ENCODE measurements around the gene CPPED1.

The CPPED1 gene

DNA sequence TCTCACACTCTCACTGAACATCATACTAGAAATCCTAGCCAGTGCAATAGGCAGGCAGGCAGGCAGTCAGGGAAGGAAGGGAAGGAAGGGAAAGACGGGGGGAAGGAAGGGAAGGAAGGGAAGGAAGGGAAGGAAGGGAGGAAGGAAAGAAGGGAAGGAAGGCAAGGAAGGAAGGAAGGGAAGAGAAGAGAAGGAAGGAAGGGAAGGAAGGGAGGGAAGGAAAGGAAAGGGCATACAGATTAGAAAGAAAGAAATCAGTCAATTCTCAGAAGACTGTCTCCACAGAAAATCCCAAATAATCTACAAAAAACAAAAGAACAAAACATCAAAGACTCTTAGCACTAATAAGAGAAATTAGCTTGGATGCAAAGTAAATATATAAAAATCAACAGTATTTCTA is 93.9 kb downstream of the CPPED1 start:
- H3K4me3 ChIP-seq (ENCODE audit: insufficient read length, low read depth) = no peak overlapping the region

DNA sequence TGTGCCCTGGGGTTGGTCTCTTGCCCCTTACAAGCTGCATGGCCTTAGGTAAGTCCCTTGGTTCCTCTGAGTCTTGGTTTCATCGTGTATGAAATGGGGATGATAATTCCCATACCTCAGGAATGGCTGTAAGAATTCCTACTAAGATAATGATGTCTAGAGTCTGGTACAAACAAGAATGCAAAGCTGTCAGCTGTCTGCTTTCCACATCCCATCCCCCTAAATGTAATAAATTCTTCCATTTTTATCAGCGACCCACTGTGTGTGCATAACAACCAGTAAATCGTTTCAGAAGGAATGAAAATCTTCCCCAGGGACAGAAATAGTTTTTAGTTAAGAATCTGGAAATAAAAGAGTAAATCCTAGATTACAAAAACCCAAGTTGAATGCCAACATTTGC is 95.4 kb downstream of the CPPED1 start:
- Histone ChIP-seq H3K36me3 (ENCODE audit: insufficient read depth, insufficient read length, low read length) (peaks cover 8% of the 10 kb centered on the region), H3K4me1 (ENCODE audit: insufficient read depth, insufficient read length) (no peaks in the 10 kb centered on the region), H3K27me3 (ENCODE audit: insufficient read depth, insufficient read length) (no peaks in the 10 kb centered on the region), H3K9ac (ENCODE audit: insufficient read length, low read depth) (no peak overlapping the region), H3K9me3 (ENCODE audit: insufficient read depth, low read length) (no peaks in the 10 kb centered on the region), H3K4me3 (ENCODE audit: insufficient read length, low read depth) (no peak overlapping the region)
- TF ChIP-seq ZNF274 (IDR thresholded peaks at IDR 0.05; ENCODE audit: low read depth, low read length) = no peak
- TF ChIP-seq SUZ12 (IDR thresholded peaks at IDR 0.05; ENCODE audit: extremely low read depth, insufficient read depth, insufficient read length) = no peak
- TF ChIP-seq YY1 (IDR thresholded peaks at IDR 0.05; ENCODE audit: insufficient read depth, insufficient read length) = no peak
- no peak for DNase-seq (ENCODE audit: low read depth, low spot score)

More for the DNA sequence above, 93.9 kb downstream of the CPPED1 start:
- H3K36me3 ChIP-seq (ENCODE audit: insufficient read depth, insufficient read length, low read length) = peaks cover under 1% of the 10 kb centered on the region
- DNase-seq (ENCODE audit: low read depth, low spot score) = no peak
- TF ChIP-seq ZNF274 (IDR thresholded peaks at IDR 0.05; ENCODE audit: low read depth, low read length) (no peak), YY1 (IDR thresholded peaks at IDR 0.05; ENCODE audit: insufficient read depth, insufficient read length) (no peak), SUZ12 (IDR thresholded peaks at IDR 0.05; ENCODE audit: extremely low read depth, insufficient read depth, insufficient read length) (no peak)
- H3K4me1 ChIP-seq (ENCODE audit: insufficient read depth, insufficient read length) = no peaks in the 10 kb centered on the region
- no peaks in the 10 kb centered on the region for H3K27me3 ChIP-seq (ENCODE audit: insufficient read depth, insufficient read length)
- H3K9ac ChIP-seq (ENCODE audit: insufficient read length, low read depth) = no peak overlapping the region
- H3K9me3 ChIP-seq (ENCODE audit: insufficient read depth, low read length) = peaks cover 7% of the 10 kb centered on the region; the same call in 1 of the 2 replicates

DNA sequence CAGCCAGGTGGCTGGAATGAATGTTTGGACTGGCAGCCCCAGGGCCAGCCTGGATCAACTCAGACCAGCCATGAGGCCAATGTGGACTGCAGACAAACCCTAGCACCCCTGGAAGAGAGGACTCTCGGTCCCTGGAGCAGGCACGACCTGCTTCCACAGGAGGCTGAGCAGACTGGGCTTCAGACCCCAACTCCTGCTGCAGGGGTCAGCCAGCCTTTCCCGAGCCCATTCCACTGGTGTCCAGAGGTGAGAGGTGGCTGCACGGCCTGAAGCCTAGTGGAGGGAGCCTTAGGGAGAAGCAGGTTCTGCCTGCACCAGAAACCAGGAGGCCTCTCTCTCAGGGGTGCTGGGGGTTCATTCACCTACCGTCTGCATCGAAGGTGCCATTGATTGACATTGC is 97.1 kb downstream of the CPPED1 start:
- peaks cover 11% of the 10 kb centered on the region for H3K36me3 ChIP-seq (ENCODE audit: insufficient read depth, insufficient read length, low read length)
- no peaks in the 10 kb centered on the region for H3K9me3 ChIP-seq (ENCODE audit: insufficient read depth, low read length)
- no peaks in the 10 kb centered on the region for H3K27me3 ChIP-seq (ENCODE audit: insufficient read depth, insufficient read length)
- H3K4me1 ChIP-seq (ENCODE audit: insufficient read depth, insufficient read length) = no peaks in the 10 kb centered on the region
- no peak overlapping the region for H3K4me3 ChIP-seq (ENCODE audit: insufficient read length, low read depth)
- TF ChIP-seq YY1 (IDR thresholded peaks at IDR 0.05; ENCODE audit: insufficient read depth, insufficient read length) (no peak), SUZ12 (IDR thresholded peaks at IDR 0.05; ENCODE audit: extremely low read depth, insufficient read depth, insufficient read length) (no peak), ZNF274 (IDR thresholded peaks at IDR 0.05; ENCODE audit: low read depth, low read length) (no peak)
- DNase-seq (ENCODE audit: low read depth, low spot score) = no peak
- H3K9ac ChIP-seq (ENCODE audit: insufficient read length, low read depth) = no peak overlapping the region

DNA sequence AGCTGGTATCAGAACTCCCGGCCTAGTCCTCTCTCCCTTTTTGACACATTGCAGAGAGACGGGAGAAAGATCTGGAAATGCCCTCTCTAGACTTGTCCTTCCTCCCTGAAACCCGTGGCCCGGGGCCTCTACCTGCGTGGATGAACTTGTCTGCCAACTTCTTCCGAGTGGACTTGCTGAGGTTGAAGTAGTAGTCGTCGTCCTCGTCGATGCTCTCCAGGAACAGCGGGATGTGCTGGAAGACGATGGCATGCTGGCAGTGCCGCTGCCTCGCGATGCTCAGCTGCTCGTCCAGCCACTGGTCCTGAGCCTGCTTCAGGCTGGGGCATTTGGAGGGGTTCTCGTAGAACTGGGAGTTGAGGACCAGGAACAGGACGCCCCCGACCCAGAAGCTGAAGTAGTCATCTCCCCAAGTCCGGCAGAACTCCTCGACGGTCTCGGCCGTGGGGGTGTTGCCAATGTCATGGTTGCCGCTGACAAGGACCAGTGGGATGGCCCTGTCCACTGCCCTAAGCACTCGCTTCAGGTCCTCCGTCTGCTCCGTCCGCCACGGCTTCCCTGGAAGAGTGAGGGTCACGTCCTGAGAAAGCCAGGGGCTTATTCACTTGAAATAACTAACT is 99.1 kb downstream of the CPPED1 start:
- Histone ChIP-seq H3K27me3 (ENCODE audit: insufficient read depth, insufficient read length) (no peaks in the 10 kb centered on the region), H3K36me3 (ENCODE audit: insufficient read depth, insufficient read length, low read length) (peaks cover 14% of the 10 kb centered on the region), H3K9me3 (ENCODE audit: insufficient read depth, low read length) (no peaks in the 10 kb centered on the region), H3K4me1 (ENCODE audit: insufficient read depth, insufficient read length) (no peaks in the 10 kb centered on the region), H3K4me3 (ENCODE audit: insufficient read length, low read depth) (no peak overlapping the region), H3K9ac (ENCODE audit: insufficient read length, low read depth) (no peak overlapping the region)
- TF ChIP-seq ZNF274 (IDR thresholded peaks at IDR 0.05; ENCODE audit: low read depth, low read length) (no peak), YY1 (IDR thresholded peaks at IDR 0.05; ENCODE audit: insufficient read depth, insufficient read length) (no peak)
- DNase-seq (ENCODE audit: low read depth, low spot score) = no peak

DNA sequence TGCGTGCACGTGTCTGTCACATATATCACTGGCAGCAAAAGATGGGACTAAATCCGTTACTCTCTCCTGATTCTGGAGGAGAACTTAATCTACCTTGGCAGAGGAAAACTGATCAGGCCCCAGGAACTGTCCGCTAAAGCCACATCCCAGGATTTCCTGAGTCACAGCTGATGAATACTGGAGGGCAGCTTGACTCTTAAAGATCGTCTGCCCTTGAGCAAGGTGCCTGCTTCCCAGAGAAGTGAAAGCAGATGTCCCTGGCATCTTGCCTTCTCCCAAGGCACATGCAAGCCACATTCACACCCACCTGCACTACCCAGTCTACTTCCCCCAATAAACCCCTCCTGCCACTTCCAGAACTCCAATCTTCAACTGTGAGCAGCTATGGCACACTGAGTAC is 99.8 kb downstream of the CPPED1 start:
- no peak for TF ChIP-seq SUZ12 (IDR thresholded peaks at IDR 0.05; ENCODE audit: extremely low read depth, insufficient read depth, insufficient read length)
- no peak for TF ChIP-seq ZNF274 (IDR thresholded peaks at IDR 0.05; ENCODE audit: low read depth, low read length)
- TF ChIP-seq YY1 (IDR thresholded peaks at IDR 0.05; ENCODE audit: insufficient read depth, insufficient read length) = no peak
- Histone ChIP-seq H3K9ac (ENCODE audit: insufficient read length, low read depth) (no peak overlapping the region), H3K27me3 (ENCODE audit: insufficient read depth, insufficient read length) (no peaks in the 10 kb centered on the region), H3K4me1 (ENCODE audit: insufficient read depth, insufficient read length) (no peaks in the 10 kb centered on the region), H3K4me3 (ENCODE audit: insufficient read length, low read depth) (no peak overlapping the region), H3K36me3 (ENCODE audit: insufficient read depth, insufficient read length, low read length) (peaks cover 14% of the 10 kb centered on the region), H3K9me3 (ENCODE audit: insufficient read depth, low read length) (no peaks in the 10 kb centered on the region)
- no peak for DNase-seq (ENCODE audit: low read depth, low spot score)

DNA sequence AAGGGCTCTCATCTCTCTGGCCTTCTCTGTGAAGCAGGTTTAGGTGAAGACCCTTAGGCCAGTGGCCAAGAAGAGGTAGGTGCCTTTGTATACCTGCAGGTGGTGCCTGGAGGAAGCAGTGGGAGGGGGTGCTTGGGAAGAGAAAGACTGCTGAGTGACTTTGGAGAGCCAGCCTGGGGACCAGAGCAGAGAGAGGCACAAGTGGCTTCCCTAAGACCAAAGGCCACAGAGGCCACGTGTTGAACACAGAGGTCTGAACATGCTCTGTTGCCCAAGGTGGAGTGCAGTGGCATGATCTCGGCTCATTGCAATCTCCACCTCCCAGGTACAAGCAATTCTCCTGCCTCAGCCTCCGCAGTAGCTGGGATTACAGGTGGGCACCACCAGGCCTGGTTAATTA is 103.5 kb downstream of the CPPED1 start:
- H3K27me3 ChIP-seq (ENCODE audit: insufficient read depth, insufficient read length) = no peaks in the 10 kb centered on the region
- peaks cover 14% of the 10 kb centered on the region for H3K36me3 ChIP-seq (ENCODE audit: insufficient read depth, insufficient read length, low read length)
- H3K9me3 ChIP-seq (ENCODE audit: insufficient read depth, low read length) = no peaks in the 10 kb centered on the region
- TF ChIP-seq ZNF274 (IDR thresholded peaks at IDR 0.05; ENCODE audit: low read depth, low read length) (no peak), YY1 (IDR thresholded peaks at IDR 0.05; ENCODE audit: insufficient read depth, insufficient read length) (no peak), SUZ12 (IDR thresholded peaks at IDR 0.05; ENCODE audit: extremely low read depth, insufficient read depth, insufficient read length) (no peak)
- no peak overlapping the region for H3K4me3 ChIP-seq (ENCODE audit: insufficient read length, low read depth)
- DNase-seq (ENCODE audit: low read depth, low spot score) = no peak
- no peak overlapping the region for H3K9ac ChIP-seq (ENCODE audit: insufficient read length, low read depth)
- no peaks in the 10 kb centered on the region for H3K4me1 ChIP-seq (ENCODE audit: insufficient read depth, insufficient read length)

DNA sequence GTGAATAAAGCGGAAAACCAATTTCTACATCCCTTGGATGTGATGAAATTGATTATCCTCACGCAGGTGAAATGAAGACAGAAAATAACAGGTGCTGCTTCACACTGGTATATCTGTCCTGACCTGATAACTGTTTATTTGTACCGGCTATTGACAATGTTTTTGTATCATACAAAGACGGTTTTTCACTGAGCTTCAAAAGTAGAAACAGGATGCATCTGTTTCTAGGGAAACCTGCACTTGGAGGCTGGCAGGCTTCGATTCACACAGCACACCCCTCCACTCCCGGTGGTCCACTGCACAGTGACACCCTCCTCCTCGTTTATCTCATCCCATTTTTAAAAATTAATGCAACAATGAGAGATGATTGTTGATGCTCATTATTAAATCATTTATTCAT is 104.5 kb downstream of the CPPED1 start:
- Histone ChIP-seq H3K4me1 (ENCODE audit: insufficient read depth, insufficient read length) (no peaks in the 10 kb centered on the region), H3K9me3 (ENCODE audit: insufficient read depth, low read length) (no peaks in the 10 kb centered on the region), H3K4me3 (ENCODE audit: insufficient read length, low read depth) (no peak overlapping the region), H3K27me3 (ENCODE audit: insufficient read depth, insufficient read length) (no peaks in the 10 kb centered on the region), H3K9ac (ENCODE audit: insufficient read length, low read depth) (no peak overlapping the region), H3K36me3 (ENCODE audit: insufficient read depth, insufficient read length, low read length) (peaks cover 8% of the 10 kb centered on the region)
- DNase-seq (ENCODE audit: low read depth, low spot score) = no peak
- TF ChIP-seq SUZ12 (IDR thresholded peaks at IDR 0.05; ENCODE audit: extremely low read depth, insufficient read depth, insufficient read length) = no peak
- no peak for TF ChIP-seq ZNF274 (IDR thresholded peaks at IDR 0.05; ENCODE audit: low read depth, low read length)
- no peak for TF ChIP-seq YY1 (IDR thresholded peaks at IDR 0.05; ENCODE audit: insufficient read depth, insufficient read length)
